Stimulated activated CD4-positive, alpha-beta T cell treated with anti-CD3 and anti-CD28 coated beads, Interleukin-2, amount 100 ng/mL, for 4 hours (primary cell): Measurements from ENCODE around the gene ADCY9.
A peak's percentile ranks its signal among the peaks of the same experiment; 100 is the strongest.
"Not testable (repeated sequence)": the region's sequence is repeated elsewhere in the genome, so short reads cannot be mapped to it uniquely, and the experiment has no call there.

Experiments used
- DNase-seq: peaks from one replicate; pipeline ENCODE4 v3.0.0-alpha.2; 2020; ENCODE audit warnings: low read depth

ADCY9 gene

GRCh38 chr16:4067262-4068001 lies 48.8 kb downstream of the ADCY9 start:
- DNase-seq, result no peak

GRCh38 chr16:4064950-4065352 lies 51.3 kb downstream of the ADCY9 start:
- DNase-seq, result peak; percentile 40

GRCh38 chr16:4062212-4062802 lies 53.9 kb downstream of the ADCY9 start:
- DNase-seq, result no peak

GRCh38 chr16:4060823-4061222 lies 55.4 kb downstream of the ADCY9 start:
- DNase-seq, result no peak

GRCh38 chr16:4060009-4060408 lies 56.2 kb downstream of the ADCY9 start:
- DNase-seq, result no peak

GRCh38 chr16:4058386-4058785 lies 57.9 kb downstream of the ADCY9 start:
- no peak for DNase-seq

- DNase-seq, result no peak
Measured at GRCh38 chr16:4057439-4057877, 58.8 kb downstream of the ADCY9 start.

GRCh38 chr16:4056161-4057105 lies 59.8 kb downstream of the ADCY9 start:
- no peak for DNase-seq

GRCh38 chr16:4055748-4056147 lies 60.5 kb downstream of the ADCY9 start:
- no peak for DNase-seq

GRCh38 chr16:4053301-4053845 lies 62.9 kb downstream of the ADCY9 start:
- DNase-seq, result no peak

GRCh38 chr16:4052801-4053293 lies 63.4 kb downstream of the ADCY9 start:
- no peak for DNase-seq

GRCh38 chr16:4052096-4052495 lies 64.1 kb downstream of the ADCY9 start:
- DNase-seq, result no peak

GRCh38 chr16:4051591-4051990 lies 64.7 kb downstream of the ADCY9 start:
- DNase-seq, result no peak

GRCh38 chr16:4049031-4049430 lies 67.2 kb downstream of the ADCY9 start:
- no peak for DNase-seq

- DNase-seq, result no peak
Measured at GRCh38 chr16:4048481-4048880, 67.8 kb downstream of the ADCY9 start.

GRCh38 chr16:4046221-4046620 lies 70.0 kb downstream of the ADCY9 start:
- DNase-seq, result no peak

GRCh38 chr16:4045561-4045960 lies 70.7 kb downstream of the ADCY9 start:
- not testable (repeated sequence) for DNase-seq

- no peak for DNase-seq
Measured at GRCh38 chr16:4042581-4042980, 73.7 kb downstream of the ADCY9 start.

- DNase-seq, result no peak
Measured at GRCh38 chr16:4038448-4038847, 77.8 kb downstream of the ADCY9 start.

- not testable (repeated sequence) for DNase-seq
Measured at GRCh38 chr16:4036952-4037351, 79.3 kb downstream of the ADCY9 start.

GRCh38 chr16:4034963-4035362 lies 81.3 kb downstream of the ADCY9 start:
- DNase-seq, result no peak

- no peak for DNase-seq
Measured at GRCh38 chr16:4033951-4034350, 82.3 kb downstream of the ADCY9 start.
